ENCODE results near the gene ASCL4. TPM values are rescaled to one million over a fixed set of nuclear protein-coding genes. Genes with fewer than 3 reads are reported as not detected.

The ASCL4 gene
- total RNA-seq, 1 donor from 2014 or later: not detected

DNA sequence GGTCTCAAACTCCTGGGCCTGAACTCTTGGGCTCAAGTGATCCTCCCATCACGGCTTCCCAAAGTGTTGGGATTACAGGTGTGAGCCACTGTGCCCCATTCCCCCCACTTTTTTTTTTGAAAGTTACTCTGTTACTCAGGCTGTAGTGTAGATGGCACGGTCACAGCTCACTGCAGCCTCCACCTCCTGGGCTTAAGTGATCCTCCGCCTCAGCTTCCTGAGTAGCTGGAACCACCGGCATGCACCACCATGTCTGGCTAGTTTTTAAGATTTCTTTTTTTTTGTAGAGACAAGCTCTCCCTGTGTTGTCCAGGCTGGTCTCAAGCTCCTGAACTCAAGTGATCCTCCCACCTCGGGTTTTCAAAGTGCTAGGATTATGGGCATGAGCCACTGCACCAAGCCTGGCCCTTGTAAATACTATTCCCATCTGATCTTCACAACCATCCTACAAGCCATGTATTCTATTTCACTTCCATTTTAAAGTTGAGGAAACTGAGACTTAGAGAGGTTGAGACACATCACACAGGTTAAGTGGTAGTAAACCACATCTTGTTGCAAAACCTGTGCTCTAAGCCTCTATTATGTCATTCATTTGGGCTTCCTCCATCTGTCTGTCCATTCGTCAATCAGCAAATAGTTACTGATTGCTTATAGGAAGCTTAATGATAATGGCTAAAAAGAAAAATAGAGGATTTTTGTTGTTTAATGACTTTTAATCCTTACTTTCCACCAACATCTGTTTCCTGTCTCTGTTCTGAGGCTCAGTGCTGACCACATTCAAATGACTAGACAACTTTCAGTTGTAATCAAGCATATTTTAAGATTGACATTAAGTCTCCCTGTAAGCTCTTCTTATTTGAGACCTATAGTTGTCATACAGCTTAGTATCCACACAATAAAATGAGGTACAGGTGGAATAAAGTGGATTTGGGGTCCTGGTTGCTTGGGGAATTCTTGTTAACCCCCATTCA lies 9.2 kb downstream of the ASCL4 start:
- Mint-ChIP-seq H3K9me3 (ENCODE audit: unreplicated experiment) (no peaks in the 10 kb centered on the region), H3K36me3 (ENCODE audit: low read depth, unreplicated experiment) (no peaks in the 10 kb centered on the region), H3K27ac (ENCODE audit: unreplicated experiment) (no peak overlapping the region), H3K4me1 (ENCODE audit: unreplicated experiment) (peaks cover 8% of the 10 kb centered on the region), H3K27me3 (ENCODE audit: unreplicated experiment) (peaks cover 2% of the 10 kb centered on the region), H3K4me3 (ENCODE audit: unreplicated experiment) (no peak overlapping the region)
- TF ChIP-seq CTCF (IDR thresholded peaks at IDR 0.05; ENCODE audit: unreplicated experiment): no peak
- no peak for DNase-seq (ENCODE audit: low spot score)

GRCh38 chr12:107788281-107788680 lies 13.8 kb downstream of the ASCL4 start:
- H3K27me3 Mint-ChIP-seq (ENCODE audit: unreplicated experiment): no peaks in the 10 kb centered on the region
- no peak overlapping the region for H3K27ac Mint-ChIP-seq (ENCODE audit: unreplicated experiment)
- DNase-seq (ENCODE audit: low spot score): no peak
- no peaks in the 10 kb centered on the region for H3K4me1 Mint-ChIP-seq (ENCODE audit: unreplicated experiment)
- H3K9me3 Mint-ChIP-seq (ENCODE audit: unreplicated experiment): no peaks in the 10 kb centered on the region
- H3K36me3 Mint-ChIP-seq (ENCODE audit: low read depth, unreplicated experiment): no peaks in the 10 kb centered on the region
- TF ChIP-seq CTCF (IDR thresholded peaks at IDR 0.05; ENCODE audit: unreplicated experiment): no peak
- no peak overlapping the region for H3K4me3 Mint-ChIP-seq (ENCODE audit: unreplicated experiment)

DNA sequence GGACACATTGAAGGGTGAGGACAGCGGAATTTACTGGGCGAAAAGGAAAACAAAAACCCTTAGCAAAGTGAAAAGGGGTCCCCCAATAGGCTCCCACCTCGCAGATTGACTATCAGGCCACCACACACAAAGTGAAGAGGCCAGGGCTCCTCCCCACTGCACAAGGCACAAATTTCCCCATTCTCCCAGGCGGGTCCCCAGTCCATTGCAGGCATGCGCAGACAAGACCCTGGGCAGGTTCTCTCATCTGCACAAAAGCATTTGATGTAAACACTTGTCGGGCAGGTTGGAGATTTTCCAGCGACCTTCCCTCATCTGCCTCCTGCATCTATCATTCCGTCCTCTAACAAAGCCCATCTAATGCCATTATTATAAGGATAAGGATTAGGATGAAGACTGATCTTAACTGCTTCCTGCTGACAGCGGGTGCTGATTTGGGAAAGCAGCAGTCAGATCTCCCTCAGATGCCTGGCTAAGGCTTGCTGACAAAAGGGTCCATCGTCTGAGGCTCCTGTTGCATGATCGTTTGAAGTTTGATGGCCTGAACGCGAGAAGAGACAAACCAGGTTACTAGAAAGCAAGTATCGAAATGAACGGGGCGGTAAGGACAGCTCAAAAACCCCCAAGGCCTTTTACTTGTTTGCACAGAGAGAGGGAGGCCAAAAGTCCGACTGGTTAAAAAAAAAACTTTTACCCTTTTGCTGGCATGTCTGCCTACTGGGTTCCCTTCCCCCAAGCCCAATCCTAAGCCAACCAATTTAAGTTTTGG lies 14.4 kb downstream of the ASCL4 start:
- H3K36me3 Mint-ChIP-seq (ENCODE audit: low read depth, unreplicated experiment): no peaks in the 10 kb centered on the region
- no peak overlapping the region for H3K27ac Mint-ChIP-seq (ENCODE audit: unreplicated experiment)
- H3K4me3 Mint-ChIP-seq (ENCODE audit: unreplicated experiment): no peak overlapping the region
- no peak for DNase-seq (ENCODE audit: low spot score)
- no peaks in the 10 kb centered on the region for H3K4me1 Mint-ChIP-seq (ENCODE audit: unreplicated experiment)
- no peaks in the 10 kb centered on the region for H3K9me3 Mint-ChIP-seq (ENCODE audit: unreplicated experiment)
- H3K27me3 Mint-ChIP-seq (ENCODE audit: unreplicated experiment): no peaks in the 10 kb centered on the region
- TF ChIP-seq CTCF (IDR thresholded peaks at IDR 0.05; ENCODE audit: unreplicated experiment): no peak

DNA sequence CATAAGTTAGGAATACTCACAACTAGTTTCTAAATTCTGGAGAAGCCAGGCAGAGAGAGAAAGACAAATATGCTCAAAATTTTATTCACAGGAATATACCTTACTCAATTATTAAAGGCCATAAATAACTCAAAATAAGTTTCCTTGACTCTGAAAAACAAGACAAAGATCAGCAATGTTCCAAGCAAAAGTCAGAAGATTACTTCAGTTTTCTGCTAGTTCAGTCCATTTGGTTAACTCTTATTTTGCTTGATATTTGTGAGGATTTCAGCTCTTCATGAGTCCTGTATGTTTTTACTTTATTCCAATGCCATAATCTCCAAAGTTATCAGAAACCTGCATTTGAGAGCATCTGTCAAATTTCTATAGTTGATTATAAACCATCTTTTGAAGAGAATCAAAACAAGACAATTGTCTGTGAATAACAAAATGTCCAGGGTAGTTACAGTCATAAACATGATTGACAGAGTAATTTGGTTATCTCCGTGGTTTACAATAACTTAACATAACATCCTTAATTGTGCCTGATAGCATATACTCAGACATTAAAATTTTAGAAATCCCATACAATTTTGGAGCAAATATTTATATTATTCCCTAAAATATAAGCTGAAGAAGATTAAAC lies 17.1 kb downstream of the ASCL4 start:
- no peaks in the 10 kb centered on the region for H3K36me3 Mint-ChIP-seq (ENCODE audit: low read depth, unreplicated experiment)
- peaks cover 3% of the 10 kb centered on the region for H3K27me3 Mint-ChIP-seq (ENCODE audit: unreplicated experiment)
- no peak for DNase-seq (ENCODE audit: low spot score)
- H3K4me3 Mint-ChIP-seq (ENCODE audit: unreplicated experiment): no peak overlapping the region
- no peak overlapping the region for H3K27ac Mint-ChIP-seq (ENCODE audit: unreplicated experiment)
- H3K4me1 Mint-ChIP-seq (ENCODE audit: unreplicated experiment): peaks cover 3% of the 10 kb centered on the region
- TF ChIP-seq CTCF (IDR thresholded peaks at IDR 0.05; ENCODE audit: unreplicated experiment): no peak
- H3K9me3 Mint-ChIP-seq (ENCODE audit: unreplicated experiment): no peaks in the 10 kb centered on the region

Data from endothelial cell (in vitro differentiated cells).